A549 (cell line): Measurements from ENCODE around the gene NEK1.

ENCODE experiments used
- PHF8 ChIP-seq: fragments of 200-600 bp; sonication (generic); IDR thresholded peaks from 2 replicates; pipeline ENCODE4 v1.6.1; 2016; ENCODE audit warnings: low read depth, mild to moderate bottlenecking, antibody characterized with exemption, moderate library complexity, borderline replicate concordance
- POLR2A ChIP-seq: IDR thresholded peaks from 2 replicates; pipeline ENCODE4 v1.6.1; 2012; ENCODE audit warnings: mild to moderate bottlenecking, low read length
- RCOR1 ChIP-seq: fragments of 150-350 bp; IDR thresholded peaks from 2 replicates; pipeline ENCODE4 v1.6.1; 2014; ENCODE audit warnings: antibody characterized with exemption, low read length, low read depth
- RFX5 ChIP-seq: fragments of 450-650 bp; IDR thresholded peaks from 2 replicates; pipeline ENCODE4 v1.7.1; 2014; ENCODE audit warnings: antibody characterized with exemption, mild to moderate bottlenecking, moderate library complexity
- RNF2 ChIP-seq: fragments of 200-600 bp; sonication (generic); IDR thresholded peaks from 2 replicates; pipeline ENCODE4 v1.6.1; 2016; ENCODE audit warnings: low read depth, mild to moderate bottlenecking, antibody characterized with exemption, moderate library complexity, borderline replicate concordance
- TF ChIP-seq, protein P1 (sequence below): fragments of >200 bp; sonication (Bioruptor Twin); formaldehyde crosslinking; IDR thresholded peaks from 3 replicates; pipeline ENCODE4 v1.5.1; 2016

DNA sequence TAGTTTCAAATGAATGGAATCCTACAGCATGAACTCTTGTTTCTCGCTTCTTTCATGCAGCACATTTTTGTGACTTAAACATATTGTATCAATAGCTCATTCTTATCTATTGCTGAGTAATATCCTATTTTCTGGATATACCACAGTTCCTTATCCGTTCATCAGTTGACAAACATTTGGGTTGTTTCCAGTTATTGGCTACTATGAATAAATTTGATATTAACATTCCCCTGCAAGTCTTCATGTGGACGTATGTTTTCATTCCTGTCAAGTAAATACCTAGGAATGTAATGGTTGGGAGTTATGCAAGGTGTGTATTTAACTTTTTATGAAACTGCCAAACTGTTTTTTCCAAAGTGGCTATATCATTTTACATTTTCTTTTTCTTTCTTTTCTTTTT, 227.6 kb downstream of the NEK1 start:
- TF ChIP-seq, protein P1, sequence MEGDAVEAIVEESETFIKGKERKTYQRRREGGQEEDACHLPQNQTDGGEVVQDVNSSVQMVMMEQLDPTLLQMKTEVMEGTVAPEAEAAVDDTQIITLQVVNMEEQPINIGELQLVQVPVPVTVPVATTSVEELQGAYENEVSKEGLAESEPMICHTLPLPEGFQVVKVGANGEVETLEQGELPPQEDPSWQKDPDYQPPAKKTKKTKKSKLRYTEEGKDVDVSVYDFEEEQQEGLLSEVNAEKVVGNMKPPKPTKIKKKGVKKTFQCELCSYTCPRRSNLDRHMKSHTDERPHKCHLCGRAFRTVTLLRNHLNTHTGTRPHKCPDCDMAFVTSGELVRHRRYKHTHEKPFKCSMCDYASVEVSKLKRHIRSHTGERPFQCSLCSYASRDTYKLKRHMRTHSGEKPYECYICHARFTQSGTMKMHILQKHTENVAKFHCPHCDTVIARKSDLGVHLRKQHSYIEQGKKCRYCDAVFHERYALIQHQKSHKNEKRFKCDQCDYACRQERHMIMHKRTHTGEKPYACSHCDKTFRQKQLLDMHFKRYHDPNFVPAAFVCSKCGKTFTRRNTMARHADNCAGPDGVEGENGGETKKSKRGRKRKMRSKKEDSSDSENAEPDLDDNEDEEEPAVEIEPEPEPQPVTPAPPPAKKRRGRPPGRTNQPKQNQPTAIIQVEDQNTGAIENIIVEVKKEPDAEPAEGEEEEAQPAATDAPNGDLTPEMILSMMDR, result no peak
- TF ChIP-seq POLR2A, result no peak
- no peak for TF ChIP-seq RFX5
- TF ChIP-seq PHF8, result no peak
- no peak for TF ChIP-seq RCOR1
- no peak for TF ChIP-seq RNF2
